ENCODE data around the gene SGCE.
A peak's percentile ranks its signal among the peaks of the same experiment; 100 is the strongest.

SGCE gene

DNA sequence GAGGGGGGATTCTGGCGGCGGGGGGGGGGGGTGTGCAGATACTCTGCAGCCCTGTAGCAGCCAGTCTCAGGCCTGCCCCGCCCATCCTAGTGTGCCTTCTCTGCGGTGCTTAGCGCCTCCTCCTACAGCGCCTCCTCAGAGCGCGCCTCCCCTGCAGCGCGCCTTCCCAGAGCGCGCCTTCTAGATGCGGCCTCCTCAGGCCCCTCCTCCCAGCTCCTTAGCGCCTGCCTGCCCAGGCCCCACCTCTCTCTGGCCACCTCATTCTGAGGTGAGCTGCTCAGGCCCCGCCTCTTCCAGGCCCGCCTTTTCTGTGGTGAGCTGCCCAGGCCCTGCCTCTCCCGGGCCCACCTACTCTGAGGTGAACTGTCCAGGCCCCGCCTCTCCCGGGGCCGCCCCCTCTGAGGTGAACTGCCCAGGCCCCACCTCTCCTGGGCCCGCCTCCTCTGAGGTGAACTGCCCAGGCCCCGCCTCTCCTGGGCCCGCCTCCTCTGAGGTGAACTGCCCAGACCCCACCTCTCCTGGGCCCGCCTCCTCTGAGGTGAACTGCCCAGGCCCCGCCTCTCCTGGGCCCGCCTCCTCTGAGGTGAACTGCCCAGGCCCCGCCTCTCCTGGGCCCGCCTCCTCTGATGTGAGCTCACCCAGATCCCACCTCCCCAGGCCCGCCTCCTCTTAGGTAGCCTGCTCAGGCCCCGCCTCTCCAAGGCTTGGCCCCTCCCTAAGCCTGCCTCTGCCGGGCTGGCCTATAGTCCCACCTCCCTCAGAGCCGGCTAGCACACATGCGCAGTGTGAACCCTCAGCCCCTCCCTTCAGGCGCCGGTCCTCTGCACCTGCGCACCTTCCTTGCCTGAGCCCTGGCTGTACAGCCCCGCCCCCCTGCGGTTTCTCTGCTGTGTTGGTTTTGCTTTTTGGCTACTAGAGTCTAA is 2.1 kb upstream of the SGCE start:
- DNase-seq, result peak; percentile 95

DNA sequence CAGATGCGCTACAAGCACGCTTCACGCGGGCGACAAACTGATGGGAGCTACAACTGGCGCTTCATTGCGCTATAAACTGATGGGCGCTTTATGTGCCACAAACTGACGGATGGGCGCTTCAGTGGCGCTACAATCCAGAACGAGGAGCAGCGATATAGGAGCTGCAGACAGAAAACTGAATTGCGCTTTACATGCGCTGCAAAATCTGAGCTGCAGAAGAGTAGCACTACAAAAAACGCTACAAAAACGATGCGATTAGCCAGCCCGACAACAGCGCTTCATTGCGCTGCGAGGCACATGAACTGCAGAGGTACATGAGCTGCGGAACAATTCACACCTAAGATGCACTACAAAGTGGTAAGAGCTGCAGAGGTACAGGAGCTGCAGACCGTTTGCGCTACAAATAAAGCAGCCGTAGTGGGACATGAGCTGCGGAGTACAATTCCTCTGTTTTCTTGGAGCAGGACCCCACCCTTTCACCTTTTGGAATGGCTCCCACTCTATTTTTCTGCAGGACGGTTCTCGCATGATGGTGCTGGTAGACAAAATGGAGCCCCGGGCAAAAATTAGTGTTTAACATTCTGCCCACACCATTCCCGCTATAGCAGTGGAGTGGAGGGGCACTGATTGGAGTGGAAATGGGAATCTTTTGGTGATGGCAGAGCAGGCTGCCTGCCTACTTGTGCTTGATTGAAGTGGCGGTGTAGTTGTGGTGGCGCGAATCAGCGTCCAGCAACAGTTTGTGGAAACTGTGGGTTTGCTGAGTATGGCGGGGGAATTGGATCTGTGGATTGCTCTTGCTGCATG is 1.2 kb upstream of the SGCE start:
- peak; percentile 18 for DNase-seq

DNA sequence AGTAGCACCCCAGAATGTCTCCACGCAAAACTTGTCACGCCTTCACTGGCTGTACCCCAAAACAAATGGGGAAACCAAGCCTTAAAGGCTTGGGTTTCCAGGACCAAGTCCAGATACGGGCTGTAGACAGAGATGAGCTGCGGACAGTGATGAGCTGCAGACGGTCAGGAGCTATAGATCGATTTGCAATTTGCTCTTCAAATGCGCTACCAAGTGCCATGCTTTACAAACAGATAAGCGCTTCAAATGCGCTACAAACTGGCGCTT is 658 bp upstream of the SGCE start:
- no peak for DNase-seq

DNA sequence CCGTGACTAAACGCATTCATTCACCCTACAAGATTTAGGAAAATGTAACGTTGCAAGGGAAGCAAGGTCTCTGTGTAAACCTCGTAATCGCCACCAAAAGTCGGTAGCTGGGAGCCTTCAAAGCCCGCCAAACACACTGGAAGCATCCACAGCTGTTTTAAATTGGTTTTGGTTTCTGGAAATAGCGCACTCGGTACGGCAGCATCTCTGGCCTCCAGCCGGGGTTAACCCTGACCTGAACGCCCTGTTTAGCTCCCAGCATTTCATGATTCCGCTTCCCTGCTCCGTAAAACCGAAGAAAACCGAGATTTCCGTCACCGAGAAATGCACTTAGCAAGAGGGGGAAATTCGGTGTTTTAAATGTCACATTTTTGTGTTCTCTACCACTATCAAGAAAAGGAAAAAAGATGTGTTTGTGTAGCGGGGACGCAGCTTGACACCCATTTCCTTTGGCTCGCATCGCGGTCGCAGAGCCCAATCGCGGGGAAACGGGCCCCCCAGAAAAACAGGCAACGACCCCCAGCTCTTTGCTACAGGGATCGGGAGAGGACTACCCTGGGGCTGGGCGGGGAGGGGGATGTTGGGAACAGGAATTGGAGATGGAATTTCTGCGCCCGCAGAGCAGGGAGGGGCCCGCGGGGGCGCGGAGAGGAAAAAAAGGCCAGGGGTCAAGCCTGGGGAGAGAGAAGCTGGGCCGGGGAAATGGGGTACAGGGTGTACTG is 646 bp downstream of the SGCE start:
- no peak for DNase-seq

DNA sequence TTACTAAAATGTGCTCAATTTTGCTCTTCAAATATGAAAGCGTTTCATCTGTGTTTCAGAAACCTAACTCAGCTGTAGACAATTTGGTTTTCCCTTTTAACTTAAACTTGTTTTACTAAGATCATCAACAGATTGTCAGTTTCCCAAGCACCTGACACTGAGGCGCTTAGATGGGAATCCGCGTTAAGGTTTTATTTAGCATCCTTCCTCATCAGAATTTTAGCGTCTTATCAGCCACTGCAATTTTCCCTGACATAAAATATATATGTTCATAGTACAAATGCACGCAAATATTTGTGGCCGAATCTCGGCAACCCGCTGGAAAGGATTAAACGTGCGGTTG is 1.2 kb downstream of the SGCE start:
- DNase-seq, result no peak

DNA sequence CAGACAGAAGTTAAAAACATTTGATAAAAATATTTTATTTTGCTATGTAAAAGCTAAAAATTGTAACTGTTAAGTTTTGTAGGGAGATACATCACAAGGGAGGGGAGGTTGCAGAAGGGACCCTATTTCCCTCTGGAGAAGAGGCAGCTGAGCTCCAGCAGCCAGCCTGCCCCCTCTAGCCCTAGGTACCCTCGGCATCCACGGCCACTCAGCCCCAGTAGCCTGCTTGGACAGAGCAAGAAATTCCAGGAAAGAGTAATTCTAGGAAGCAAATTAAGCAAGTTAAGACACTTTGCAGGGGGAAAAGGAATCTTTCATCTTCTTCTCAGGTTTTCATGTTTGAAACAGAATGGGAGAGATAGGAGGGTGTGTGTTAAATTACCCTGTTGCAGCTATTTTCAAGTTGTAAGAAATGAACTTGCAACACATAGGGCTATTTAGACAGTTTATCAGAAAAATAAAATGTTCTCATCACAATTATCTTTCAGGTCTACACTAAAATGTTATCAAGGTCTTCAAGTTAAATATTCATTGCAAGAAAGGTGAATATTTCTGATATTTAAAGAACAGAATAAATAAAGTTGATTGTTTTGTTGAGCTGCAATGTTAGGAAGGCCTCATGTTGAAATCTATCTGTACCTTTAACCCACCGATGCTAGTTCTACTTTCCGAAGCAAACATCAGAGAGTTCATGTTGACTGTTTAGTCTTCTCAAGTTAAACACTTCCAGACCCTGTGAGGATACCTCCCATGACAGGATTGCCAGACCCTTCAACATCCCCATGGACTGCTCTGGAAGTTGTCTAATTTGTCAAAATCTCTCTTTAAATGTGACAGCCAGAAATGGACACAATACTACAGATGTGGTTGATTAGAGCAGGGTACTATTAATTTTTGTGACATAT is 5.5 kb downstream of the SGCE start:
- DNase-seq, result no peak

DNA sequence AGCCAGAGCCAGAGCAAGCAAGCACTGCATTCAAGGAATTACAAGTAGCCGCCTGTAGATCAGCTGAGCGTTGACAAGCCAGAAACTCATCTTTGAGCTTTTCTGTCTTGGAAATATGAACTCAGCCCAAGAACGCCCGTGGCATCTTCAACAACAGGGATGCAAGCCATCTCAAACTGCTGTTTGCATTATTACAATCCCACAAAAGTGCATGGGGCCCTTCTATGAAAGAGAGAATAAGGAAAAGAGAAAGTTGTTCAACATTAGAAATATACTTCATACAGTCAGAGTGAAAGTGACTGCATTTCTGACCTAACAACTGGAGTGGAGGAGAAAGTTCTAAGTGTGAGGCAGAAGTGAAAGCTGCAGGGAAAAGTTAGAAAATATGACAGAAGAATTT is 6.5 kb downstream of the SGCE start:
- no peak for DNase-seq

DNA sequence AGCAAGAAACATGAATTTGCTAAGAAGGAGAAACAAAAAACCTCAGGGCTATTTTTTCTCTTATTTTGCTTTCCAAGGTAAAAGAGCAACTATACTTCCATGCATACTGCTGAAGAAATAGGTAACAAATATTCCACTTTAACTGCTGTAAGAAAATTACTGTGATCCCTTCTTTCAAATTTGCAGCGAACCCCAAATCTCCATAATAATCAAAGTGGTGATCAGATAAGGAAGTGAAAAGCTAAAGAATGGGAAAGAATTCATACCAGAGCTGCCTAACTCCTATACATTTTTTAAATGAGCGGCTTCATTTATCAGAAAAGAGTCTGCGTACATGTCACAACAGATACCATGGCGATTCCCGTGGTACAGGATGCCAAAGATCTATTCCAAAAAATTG is 7.2 kb downstream of the SGCE start:
- DNase-seq, result no peak

DNA sequence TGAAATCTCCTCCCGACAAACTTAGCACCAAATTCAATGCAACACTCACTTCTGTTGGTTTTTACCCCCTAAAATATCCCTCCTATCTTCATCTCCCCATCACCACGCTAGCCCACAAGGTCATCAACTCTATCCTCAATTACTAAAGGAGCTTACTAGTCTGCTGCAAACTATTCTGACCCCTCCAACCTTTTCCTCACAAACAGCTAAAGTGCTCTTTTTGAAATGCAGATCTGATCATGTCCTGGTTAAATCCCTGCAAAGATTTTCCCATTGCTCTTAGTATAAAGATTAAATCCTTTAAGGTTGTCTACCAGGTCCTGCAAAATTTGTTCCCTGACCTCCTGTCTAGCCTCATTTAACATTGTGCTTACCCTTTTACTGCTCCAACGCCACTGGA is 8.6 kb downstream of the SGCE start:
- no peak for DNase-seq

DNA sequence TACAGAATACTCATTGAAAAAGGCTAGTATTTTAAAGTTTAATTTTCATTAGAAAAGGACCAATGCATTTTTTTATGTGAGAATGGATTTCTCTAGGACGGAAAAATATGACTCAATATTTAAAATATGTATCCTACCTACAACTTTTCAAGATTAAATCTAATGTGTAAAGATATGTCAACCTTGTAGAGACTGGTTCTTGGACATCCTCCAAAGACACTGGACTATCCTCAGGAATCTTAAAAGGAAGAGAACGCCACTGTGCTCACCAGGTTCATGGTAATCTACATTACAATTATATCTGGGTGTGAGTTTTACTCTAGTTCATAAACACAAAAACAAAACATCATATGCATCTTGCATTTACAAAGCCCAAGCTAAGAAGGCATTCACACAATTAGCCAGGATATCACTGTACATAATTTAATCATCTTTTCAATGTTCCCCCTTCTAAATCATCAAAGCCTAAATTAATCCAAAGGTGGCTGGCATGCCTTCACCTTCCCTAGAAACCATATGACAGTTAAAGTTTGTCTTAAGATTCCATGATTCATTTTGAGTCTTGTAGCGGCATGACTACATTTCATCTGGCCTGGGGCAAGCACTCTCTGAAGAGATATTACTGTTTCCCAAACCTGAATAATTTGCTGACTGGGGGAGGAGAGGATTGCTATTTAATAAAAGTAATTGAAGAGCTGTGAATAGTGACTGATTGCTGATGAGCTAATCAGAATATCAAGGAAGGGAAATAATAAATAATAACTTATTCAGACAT is 12.0 kb downstream of the SGCE start:
- DNase-seq, result no peak

DNA sequence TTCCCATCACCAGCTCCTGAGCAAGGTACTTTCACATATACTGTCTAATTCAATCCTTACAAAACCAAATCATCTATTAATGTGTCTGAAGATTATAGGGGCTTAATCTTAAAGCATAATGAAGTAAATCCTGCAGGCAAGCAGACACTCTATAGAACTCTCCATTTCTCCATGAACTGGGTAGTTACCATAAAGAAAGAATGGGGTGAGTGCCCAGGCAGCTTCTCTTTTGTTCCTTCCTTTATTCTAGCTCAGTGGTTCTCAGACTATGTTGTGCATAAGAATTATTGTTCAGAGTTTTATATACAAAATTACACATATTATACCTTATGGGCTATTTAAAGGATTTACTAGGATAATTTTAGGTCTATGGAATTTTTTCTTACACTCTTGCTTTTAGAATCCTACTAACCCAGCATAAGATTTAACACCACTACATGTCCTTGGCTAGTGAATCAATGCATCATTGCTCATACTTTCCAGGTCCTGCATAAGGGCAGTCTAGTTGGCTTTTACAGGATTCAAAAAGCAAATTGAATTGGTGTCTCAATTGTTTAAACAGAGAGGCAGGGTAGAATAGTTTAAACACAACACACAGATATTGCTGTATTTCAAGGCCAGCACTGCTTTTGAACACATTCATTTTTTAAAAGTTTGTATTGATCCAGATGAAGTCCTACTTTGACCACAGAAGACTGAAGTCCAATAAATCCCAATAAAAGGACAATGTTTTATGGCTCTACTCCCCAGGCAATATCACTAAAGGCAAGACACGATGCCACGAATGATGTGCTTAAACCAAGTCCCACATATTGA is 12.9 kb downstream of the SGCE start:
- no peak for DNase-seq

DNA sequence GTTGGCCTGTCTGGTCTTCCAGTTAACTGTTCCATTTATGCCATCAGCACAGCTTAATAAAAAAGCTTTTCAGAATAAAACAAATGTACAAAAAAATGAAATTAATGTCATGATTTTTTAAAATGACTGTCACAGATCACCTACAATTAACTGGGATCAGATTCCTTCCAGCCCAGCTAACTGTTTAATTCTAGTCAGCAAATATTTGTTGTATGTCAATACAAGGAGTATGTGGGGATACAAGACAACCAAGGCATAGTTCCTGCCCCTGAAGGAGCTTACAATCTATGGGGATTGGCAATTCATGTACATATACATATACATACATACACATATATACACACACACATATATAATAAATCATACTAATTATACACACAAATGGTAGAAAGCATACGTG is 16.5 kb downstream of the SGCE start:
- DNase-seq, result no peak

DNA sequence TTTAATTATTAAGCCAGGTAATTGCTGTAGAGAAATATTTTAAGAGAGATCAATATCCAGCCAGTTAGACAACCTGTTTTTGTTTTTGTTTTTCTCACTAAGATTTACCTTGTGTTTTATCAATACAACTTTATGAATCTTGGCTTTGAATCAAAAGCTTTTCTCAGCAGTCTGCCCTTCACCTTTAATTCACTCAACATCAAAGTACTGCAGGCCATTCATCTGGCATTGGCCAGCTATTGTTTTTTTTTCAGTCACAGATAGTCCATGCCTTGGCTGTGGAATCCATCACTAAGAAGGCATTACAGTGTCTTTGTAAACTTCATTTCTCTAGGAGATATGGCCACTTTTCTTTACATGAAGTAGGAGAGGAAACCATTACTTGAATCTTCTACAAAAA is 20.2 kb downstream of the SGCE start:
- no peak for DNase-seq

DNA sequence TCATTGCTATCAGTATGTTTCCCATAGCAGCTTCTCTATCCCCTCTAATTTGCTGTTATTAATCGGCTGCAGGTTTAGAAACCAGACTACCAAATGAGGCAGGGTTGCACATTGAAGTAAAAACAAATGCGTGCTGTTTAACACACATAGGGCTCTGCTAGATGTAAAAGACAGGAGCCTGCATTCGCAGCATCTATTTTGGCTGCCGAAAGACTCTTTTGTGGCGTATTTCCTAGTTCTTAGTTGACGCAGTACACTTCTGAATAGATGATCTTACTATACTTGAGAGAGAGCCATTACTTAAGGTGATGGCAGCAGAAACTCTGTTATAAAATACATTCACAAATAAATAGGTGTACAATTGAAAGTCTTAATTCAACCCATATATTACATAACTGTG is 21.4 kb downstream of the SGCE start:
- no peak for DNase-seq

DNA sequence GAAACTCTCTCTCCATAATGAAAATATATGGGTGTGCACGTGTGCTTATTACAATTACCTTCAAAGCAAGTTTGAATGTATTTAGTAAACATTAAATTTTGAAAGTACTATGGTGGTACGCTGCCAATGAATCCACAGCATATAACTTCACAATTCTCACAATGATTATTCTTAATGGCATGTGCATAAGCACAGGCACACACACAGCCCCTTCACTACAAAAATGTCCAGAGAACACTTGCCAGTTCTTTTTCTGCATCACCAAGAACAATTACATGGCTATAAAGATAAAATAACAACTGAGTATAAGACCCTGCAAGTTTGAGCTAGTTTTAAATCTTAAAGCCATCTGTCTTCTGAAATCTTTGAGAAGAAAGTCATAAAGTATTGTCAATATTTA is 22.2 kb downstream of the SGCE start:
- no peak for DNase-seq

DNA sequence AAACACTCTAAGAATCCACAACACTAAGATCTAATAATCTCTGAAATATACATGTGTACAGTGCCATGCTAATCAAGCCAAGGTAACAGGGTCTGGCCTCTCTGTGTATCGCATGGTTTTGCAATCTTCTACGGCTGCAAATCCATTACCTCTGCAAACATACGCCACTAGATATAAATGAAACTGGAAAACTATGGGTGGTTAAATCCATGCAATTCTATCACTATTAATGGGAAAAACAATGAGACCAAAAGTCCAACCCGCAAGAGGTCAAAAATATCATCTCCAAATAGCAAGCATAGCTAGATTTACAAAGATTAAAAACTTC is 23.0 kb downstream of the SGCE start:
- no peak for DNase-seq

DNA sequence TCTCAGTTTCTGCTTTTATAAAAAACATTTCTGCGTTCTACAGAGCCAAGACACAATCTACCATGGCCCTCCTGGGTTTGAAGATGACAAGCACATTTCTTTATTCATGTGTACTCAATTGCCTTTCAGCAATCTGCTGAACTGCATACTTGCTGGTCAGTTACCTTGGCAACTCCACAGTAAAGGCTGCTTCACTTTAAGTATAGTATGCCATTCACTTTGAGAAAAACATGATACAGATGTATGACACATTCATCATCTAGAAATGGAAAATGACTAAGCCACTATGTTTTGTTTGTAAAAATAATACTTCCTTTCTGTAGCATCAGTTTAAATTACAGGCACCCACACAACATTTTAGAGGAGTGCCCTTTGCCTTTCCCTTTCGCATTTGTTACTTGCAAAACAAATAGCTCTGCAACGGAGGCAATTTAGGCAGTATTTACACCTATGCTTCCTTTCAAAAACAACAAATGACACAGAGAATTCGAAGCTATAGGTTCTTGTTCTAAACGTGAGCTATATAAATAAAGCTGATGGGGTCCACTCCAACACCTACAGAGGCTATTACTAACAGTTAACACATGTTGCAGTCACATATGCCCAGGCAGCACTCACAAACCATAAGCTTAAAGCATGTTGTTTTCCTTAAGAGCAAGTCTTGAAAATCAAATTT is 23.5 kb downstream of the SGCE start:
- no peak for DNase-seq

DNA sequence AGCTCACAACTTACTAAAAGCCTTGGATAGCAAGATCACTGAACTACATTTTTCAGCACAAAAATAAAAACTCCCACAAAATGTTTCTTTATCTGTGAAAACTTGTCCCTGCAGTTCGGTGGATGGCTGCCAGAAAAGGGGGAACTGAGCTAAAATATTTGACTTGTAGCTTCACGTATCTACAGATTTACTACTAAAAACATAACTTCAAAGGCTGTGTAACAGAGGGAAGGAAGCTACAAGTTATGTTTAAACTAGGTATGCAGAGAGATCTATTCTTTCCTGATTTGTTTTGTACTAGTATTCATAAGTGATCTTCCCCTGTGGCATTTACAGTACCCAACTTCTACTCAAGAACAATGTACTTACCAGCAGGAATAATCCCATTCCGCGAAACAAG is 25.1 kb downstream of the SGCE start:
- DNase-seq, result no peak

DNA sequence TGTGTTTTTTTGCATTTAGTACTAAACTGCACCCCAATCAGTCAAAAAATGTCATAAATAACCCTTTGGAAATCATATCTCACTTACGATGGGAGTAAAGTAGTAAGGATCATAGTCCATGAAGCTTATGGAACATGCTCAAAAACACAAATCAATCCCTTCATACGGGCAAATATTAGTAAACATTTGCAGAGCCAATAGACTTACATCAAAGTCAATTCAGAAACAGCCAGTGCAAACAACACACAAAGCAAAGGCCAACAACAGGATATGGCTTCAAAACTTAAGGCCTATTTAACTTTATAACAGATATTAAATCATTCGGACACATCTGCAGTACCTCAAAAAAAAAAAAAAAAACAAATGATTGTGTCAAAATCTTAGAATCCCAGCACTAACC is 32.1 kb downstream of the SGCE start:
- no peak for DNase-seq

DNA sequence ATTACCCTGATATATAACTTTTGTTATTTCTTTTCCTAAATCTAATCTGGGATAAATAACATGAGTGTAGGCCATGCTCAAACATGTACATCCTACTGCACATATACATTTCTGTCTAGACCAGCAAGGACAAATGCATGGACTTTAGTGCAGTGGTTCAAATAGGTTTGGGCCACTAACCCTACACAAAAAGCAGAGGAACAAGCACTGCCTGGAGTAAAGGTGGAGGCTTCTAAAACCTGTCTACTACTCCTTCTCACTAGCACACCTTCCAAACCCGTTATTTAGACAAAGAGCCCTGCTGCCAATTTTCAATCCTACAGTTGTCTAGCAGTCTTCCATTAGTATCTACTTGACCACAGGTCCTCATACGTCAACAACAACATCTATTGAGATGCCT is 34.8 kb downstream of the SGCE start:
- no peak for DNase-seq

DNA sequence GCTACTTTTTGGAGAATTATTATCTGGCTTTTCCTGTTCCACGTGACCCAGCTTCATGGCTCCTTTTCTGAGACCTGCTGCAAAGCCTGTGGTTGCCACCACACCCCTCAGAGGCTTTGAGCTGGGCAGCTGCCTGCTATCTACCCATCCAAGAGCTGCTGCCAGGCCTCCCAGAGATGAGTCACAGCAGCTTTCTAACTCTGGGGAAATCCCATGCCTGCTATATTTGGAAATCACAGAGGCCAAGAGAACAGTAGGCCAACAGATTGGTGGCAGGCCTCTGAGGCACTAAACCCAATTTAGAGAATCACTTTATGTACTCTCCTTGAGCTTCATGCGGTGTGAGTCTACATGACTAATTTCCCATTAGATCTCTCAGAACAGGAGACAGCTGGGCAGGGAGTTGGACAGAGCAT is 35.2 kb downstream of the SGCE start:
- no peak for DNase-seq
